K562 (cell line): ENCODE data around the gene TRMT112. TPM values are rescaled to one million over a fixed set of nuclear protein-coding genes. Genes with fewer than 3 reads are reported as not detected.
A peak's percentile ranks its signal among the peaks of the same experiment; 100 is the strongest.

Source experiments
- BHLHE40 ChIP-seq: IDR thresholded peaks from 2 replicates; pipeline ENCODE4 v1.6.1; 2011; ENCODE audit warnings: low read length, improper control_type of control experiment
- CHD1 ChIP-seq: fragments of 200-600 bp; sonication (generic); IDR thresholded peaks from one replicate; pipeline ENCODE4 v1.6.1; 2012; ENCODE audit warnings: mild to moderate bottlenecking, moderate library complexity, low read length, inconsistent platforms
- FOXM1 ChIP-seq, 2 experiments: fragments of 450-650 bp in 1 of 2; sonication (generic) in 1 of 2; formaldehyde crosslinking in 1 of 2; IDR thresholded peaks; 2 replicates each; pipeline versions ENCODE4 v1.6.1 to v1.9.0; 2017 to 2022; ENCODE audit warnings: low read depth in 2 of 2, mild to moderate bottlenecking in 2 of 2, missing genetic modification reagents in 1 of 2, moderate library complexity in 1 of 2
- HDAC1 ChIP-seq, 2 experiments: fragments of 450-650 bp; IDR thresholded peaks; 2 replicates each; pipeline ENCODE4 v1.6.1; 2016 to 2017; ENCODE audit warnings: inconsistent platforms in 1 of 2, mild to moderate bottlenecking in 1 of 2, moderate library complexity in 1 of 2
- IFI16 ChIP-seq: fragments of 250-450 bp; sonication (Bioruptor Pico); IDR thresholded peaks from 2 replicates; pipeline ENCODE4 v2.1.2; 2022; ENCODE audit warnings: mild to moderate bottlenecking, inconsistent platforms
- KDM4B ChIP-seq, 2 experiments: fragments of 450-650 bp in 1 of 2; sonication (generic) in 1 of 2; IDR thresholded peaks; 2 replicates each; pipeline ENCODE4 v1.6.1; 2016 to 2017; ENCODE audit warnings: borderline replicate concordance in 2 of 2, antibody characterized with exemption in 1 of 2, low read depth in 1 of 2, mild to moderate bottlenecking in 1 of 2
- NONO ChIP-seq, 2 experiments: fragments of 200-400 bp in 1 of 2; fragments of 450-650 bp in 1 of 2; formaldehyde crosslinking in 1 of 2; IDR thresholded peaks; 2 replicates each; pipeline ENCODE4 v1.6.1; 2017; ENCODE audit warnings: low read depth in 2 of 2, mild to moderate bottlenecking in 2 of 2, moderate library complexity in 2 of 2, low read length in 1 of 2
- SRSF3 ChIP-seq: fragments of 200-400 bp; formaldehyde crosslinking; IDR thresholded peaks from 2 replicates; pipeline ENCODE4 v1.6.1; 2016; ENCODE audit warnings: mild to moderate bottlenecking, low read length, moderate library complexity; ENCODE audit not compliant: insufficient read depth
- SUPT5H ChIP-seq: fragments of 450-650 bp; IDR thresholded peaks from 2 replicates; pipeline ENCODE4 v1.6.1; 2016
- TAF15 ChIP-seq: fragments of 200-400 bp; formaldehyde crosslinking; IDR thresholded peaks from 2 replicates; pipeline ENCODE4 v1.6.1; 2017; ENCODE audit warnings: mild to moderate bottlenecking, low read depth, low read length, moderate library complexity
- TGIF2 ChIP-seq: sonication (generic); formaldehyde crosslinking; IDR thresholded peaks from 2 replicates; pipeline ENCODE4 v1.8.1; 2022; ENCODE audit warnings: mild to moderate bottlenecking, missing genetic modification reagents, moderate library complexity
- YY1 ChIP-seq, 3 experiments: IDR thresholded peaks; 2 replicates each; pipeline ENCODE4 v1.6.1; 2011; ENCODE audit warnings: low read length in 2 of 3, mild to moderate bottlenecking in 2 of 3, moderate library complexity in 2 of 3, borderline replicate concordance in 1 of 3, control low read depth in 1 of 3, low read depth in 1 of 3; ENCODE audit not compliant: insufficient read depth in 3 of 3, insufficient replicate concordance in 2 of 3, control insufficient read depth in 1 of 3, insufficient read length in 1 of 3; ENCODE audit errors: extremely low read depth in 1 of 3
- ZKSCAN3 ChIP-seq: fragments of 250-450 bp; sonication (Bioruptor Pico); IDR thresholded peaks from 2 replicates; pipeline ENCODE4 v1.4.0; 2020
- ZNF764 ChIP-seq: fragments of 250-450 bp; sonication (Bioruptor Pico); IDR thresholded peaks from 2 replicates; pipeline ENCODE4 v1.4.0; 2020; ENCODE audit warnings: low read depth, mild to moderate bottlenecking, moderate library complexity
- polyA plus RNA-seq, 8 experiments: library from polyadenylated mRNA; depleted of rRNA in 4 of 8; stranded (reverse) in 5 of 8; unstranded in 3 of 8; fragments of >200 nt; fragmentation: Nextera tagmentation in 2 of 8; fragmentation: Illumina TruSeq in 1 of 8; extraction: Ambion mirVana in 2 of 8; extraction: Trizol in 1 of 8; gene quantifications; 2 replicates each; pipeline versions ENCODE4 v1.2.1 to v1.2.3, GENCODE V29; 2011 to 2014; ENCODE audit warnings: inconsistent platforms in 1 of 8, missing spikeins in 1 of 8
- total RNA-seq, 7 experiments: library from RNA; depleted of rRNA in 6 of 7; stranded (reverse); fragments of >200 nt in 6 of 7; fragmentation: Illumina TruSeq in 2 of 7; extraction: Trizol in 2 of 7; gene quantifications; 2 replicates each; pipeline versions ENCODE4 v1.2.1 to v1.2.3, GENCODE V29; 2011 to 2021; ENCODE audit warnings: low replicate concordance in 1 of 7
- TF ChIP-seq, protein P1 (sequence below): fragments of 250-450 bp; sonication (Bioruptor Pico); IDR thresholded peaks from 2 replicates; pipeline ENCODE4 v1.4.0; 2020
- TF ChIP-seq, protein P2 (sequence below), 2 experiments: fragments of 450-650 bp; formaldehyde crosslinking in 1 of 2; IDR thresholded peaks; 2 replicates each; pipeline versions ENCODE4 v1.4.0 to v1.6.1; 2014 to 2020; ENCODE audit warnings: mild to moderate bottlenecking in 2 of 2, borderline replicate concordance in 1 of 2, low read depth in 1 of 2

The TRMT112 gene
- total and polyA plus RNA-seq, 9 of the 15 experiments (the other 6 are each of a cell fraction or from before 2014, with no cell fraction given) = 162 to 444 (median 300) TPM

- TF ChIP-seq SRSF3 (no peak), TGIF2 (CRISPR knock-in tag) (no peak), NONO (IDR thresholded peaks at IDR 0.05; ENCODE audit: low read depth in 2 of 2, low read length in 1 of 2) (peak in 1 of 2 experiments; percentile 61; a peak in 1 of 4 replicates), BHLHE40 (no peak; the same call in 1 of the 2 replicates), CHD1 (no peak), KDM4B (IDR thresholded peaks at IDR 0.05; ENCODE audit: borderline replicate concordance in 2 of 2, low read depth in 1 of 2) (no peak; a peak in 1 of 4 replicates), SUPT5H (peak; percentile 70), HDAC1 (IDR thresholded peaks at IDR 0.05) (peak in 1 of 2 experiments; percentile 83; a peak in 2 of 4 replicates), FOXM1 (IDR thresholded peaks at IDR 0.05; ENCODE audit: low read depth) (no peak), FOXM1 (CRISPR knock-in tag; IDR thresholded peaks at IDR 0.05; ENCODE audit: low read depth) (no peak; the same call in 1 of the 2 replicates), ZKSCAN3 (no peak), IFI16 (no peak), ZNF764 (CRISPR knock-in tag) (no peak), TAF15 (no peak), YY1 (IDR thresholded peaks at IDR 0.05; ENCODE audit: borderline replicate concordance in 1 of 3, control insufficient read depth in 1 of 3, extremely low read depth in 1 of 3, insufficient read depth in 3 of 3, insufficient read length in 1 of 3, insufficient replicate concordance in 2 of 3, low read depth in 1 of 3, low read length in 2 of 3) (peak in 1 of 3 experiments; percentile 55)
- TF ChIP-seq, protein P1, sequence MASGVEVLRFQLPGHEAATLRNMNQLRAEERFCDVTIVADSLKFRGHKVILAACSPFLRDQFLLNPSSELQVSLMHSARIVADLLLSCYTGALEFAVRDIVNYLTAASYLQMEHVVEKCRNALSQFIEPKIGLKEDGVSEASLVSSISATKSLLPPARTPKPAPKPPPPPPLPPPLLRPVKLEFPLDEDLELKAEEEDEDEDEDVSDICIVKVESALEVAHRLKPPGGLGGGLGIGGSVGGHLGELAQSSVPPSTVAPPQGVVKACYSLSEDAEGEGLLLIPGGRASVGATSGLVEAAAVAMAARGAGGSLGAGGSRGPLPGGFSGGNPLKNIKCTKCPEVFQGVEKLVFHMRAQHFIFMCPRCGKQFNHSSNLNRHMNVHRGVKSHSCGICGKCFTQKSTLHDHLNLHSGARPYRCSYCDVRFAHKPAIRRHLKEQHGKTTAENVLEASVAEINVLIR (CRISPR knock-in tag) = no peak
- TF ChIP-seq, protein P2, sequence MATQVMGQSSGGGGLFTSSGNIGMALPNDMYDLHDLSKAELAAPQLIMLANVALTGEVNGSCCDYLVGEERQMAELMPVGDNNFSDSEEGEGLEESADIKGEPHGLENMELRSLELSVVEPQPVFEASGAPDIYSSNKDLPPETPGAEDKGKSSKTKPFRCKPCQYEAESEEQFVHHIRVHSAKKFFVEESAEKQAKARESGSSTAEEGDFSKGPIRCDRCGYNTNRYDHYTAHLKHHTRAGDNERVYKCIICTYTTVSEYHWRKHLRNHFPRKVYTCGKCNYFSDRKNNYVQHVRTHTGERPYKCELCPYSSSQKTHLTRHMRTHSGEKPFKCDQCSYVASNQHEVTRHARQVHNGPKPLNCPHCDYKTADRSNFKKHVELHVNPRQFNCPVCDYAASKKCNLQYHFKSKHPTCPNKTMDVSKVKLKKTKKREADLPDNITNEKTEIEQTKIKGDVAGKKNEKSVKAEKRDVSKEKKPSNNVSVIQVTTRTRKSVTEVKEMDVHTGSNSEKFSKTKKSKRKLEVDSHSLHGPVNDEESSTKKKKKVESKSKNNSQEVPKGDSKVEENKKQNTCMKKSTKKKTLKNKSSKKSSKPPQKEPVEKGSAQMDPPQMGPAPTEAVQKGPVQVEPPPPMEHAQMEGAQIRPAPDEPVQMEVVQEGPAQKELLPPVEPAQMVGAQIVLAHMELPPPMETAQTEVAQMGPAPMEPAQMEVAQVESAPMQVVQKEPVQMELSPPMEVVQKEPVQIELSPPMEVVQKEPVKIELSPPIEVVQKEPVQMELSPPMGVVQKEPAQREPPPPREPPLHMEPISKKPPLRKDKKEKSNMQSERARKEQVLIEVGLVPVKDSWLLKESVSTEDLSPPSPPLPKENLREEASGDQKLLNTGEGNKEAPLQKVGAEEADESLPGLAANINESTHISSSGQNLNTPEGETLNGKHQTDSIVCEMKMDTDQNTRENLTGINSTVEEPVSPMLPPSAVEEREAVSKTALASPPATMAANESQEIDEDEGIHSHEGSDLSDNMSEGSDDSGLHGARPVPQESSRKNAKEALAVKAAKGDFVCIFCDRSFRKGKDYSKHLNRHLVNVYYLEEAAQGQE (IDR thresholded peaks at IDR 0.05; ENCODE audit: borderline replicate concordance) = peak; percentile 94
- TF ChIP-seq, protein P2 (CRISPR knock-in tag; IDR thresholded peaks at IDR 0.05; ENCODE audit: low read depth) = no peak
Observed at GRCh38 chr11:64341851-64342791, 24.8 kb upstream of the TRMT112 start (continued).
